ENCODE data around the gene GRAMD1A.

DNA sequence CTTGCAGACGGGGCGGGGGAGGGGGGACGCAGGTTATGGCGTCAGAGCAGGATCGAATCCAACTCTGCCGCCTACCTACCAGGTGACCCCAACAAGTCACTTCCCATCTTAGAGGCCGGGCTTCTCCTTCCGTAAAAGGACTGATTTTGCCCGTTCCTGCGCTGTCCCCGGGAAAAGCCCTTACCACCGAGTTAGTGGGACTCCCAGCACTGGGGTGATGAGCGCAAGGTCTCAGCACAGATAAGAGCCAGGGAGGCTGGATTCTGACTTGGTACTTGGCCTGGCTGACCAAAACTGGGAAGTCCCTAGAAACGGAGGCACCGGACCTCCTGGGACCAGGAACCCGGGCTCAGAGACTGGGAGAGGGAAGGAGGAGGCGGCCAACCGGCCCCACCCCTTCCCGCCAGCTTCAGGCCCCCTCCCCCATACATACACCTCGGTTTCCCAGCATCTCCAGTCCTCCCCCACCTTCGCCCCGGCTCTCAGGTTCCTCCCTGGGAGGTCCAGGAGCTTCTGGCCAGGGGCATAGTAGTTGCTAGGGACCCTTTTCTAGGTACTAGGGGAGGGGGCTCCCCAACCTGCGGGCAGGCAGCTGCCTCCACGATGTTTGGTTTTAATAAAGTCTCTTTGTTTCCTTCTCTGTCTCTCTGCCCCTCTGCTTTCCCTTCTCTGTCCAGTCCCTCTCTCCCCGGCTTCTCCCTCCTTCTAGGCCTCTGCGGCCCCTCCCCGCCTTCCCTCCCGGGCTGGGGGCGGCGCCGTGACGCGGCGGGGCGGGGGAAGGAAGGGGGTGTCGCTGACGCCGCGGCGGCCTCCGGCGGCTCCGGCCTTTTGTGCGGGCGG lies at the start of gene GRAMD1A:
- TF ChIP-seq POLR2AphosphoS5 (IDR thresholded peaks at IDR 0.05; ENCODE audit: borderline replicate concordance, low read depth, low read length) (peak; percentile 72; the same call in 1 of the 2 replicates), EZH2 (IDR thresholded peaks at IDR 0.05) (no peak)
